ENCODE results near the gene SMIM13.

SMIM13 gene

DNA sequence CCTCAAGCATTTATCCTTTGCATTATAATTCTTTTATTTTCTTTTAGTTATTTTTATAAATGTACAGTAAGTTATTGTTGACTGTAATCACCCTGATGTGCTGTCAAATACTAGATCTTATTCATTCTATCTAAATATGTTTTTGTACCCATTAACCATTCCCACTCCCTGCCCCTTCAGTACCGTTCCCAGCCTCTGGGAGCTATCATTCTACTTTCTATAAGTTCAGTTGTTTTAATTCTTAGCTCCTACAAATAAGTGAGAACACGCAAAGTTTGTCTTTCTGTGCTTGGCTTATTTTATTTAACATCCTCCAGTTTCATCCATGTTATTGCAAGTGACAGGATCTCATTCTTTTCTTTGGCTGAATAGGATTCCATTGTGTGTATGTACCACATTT, 30.3 kb downstream of the SMIM13 start:
- DNase-seq, result no peak

DNA sequence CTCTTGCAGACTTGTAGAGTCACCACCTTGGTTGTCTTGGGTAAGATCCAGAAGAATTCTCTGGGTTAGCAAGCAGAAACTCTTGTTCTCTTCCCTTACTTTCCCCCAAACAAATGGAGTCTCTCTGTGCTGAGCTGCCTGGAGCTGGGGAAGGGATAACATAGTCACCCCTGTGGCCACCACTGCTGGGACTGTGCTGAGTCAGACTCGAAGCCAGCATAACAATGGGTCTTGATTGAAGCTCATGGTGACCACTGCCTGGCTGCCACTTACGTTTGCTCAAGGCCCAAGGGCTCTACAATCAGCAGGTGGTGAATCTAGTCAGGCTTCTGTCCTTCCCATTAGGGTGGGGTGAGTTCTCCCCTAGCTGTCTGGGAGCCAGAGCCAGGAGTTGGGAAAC, 33.2 kb downstream of the SMIM13 start:
- no peak for DNase-seq

DNA sequence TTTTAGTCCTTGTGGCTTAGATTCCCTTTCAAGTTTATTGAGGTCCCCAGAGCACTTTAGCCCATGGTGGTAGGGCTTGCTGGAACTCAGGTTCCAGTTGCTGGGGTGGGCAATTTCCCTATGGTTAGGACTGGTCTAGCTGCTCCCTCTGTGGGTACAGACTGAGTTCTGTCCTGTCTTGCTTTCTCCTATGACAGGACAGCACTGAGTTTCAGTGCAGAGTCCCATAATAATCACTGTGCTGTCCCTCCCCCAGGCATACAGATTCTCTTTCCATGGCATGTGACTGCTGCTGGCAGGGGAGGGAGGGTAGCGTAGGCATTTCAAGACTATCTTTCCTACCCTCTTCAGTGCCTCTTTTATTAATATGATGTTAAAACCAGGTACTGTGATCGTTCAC, 35.0 kb downstream of the SMIM13 start:
- DNase-seq, result no peak

DNA sequence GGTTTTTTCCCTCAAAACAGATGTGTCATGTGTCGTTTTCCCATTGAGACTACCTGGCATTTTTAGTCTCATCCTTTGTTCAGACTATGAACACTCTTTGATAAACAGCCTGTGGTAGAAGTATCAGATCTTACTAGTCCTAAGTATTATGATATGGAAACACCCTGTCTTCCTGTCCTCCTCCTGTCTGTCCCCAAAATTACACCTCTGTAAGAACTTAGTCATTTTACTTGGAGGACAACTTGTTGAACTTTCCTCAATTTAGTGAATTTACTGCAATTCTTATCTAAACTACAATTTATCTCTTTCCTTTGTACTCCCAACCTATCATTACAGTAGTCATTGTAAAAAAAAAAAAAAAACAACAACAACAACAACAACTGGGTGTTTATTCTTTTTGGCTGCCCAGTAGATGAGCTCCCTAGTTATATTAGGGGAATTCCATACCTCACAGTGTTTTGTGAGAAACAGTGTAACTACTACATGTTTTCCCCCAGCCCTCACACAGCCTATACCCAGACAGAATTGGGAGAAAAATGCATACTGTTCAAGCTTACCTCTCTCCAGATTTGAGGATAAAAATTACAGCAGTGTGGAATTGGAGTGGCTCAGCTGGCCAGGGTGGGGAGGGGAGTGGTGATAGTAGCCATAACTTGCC, 36.4 kb downstream of the SMIM13 start:
- no peak for DNase-seq

DNA sequence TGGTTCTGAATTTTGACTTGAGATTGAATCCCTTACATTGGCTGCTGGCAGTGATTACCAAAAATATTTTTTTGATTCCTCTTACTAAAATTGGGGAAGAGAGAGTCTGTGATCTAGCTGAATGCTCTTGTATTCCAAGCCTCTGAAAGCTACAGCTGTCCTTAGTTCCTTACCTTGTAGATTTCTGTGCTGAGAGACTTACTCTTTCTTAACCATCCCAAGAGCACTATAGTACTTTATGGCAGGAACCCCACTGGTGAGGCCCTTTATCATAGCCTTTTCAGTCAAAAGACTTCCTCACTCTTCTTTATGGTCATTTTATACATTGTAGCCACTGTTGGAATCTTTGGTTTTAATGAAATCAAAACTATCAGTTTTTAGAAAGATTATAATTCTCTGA, 37.0 kb downstream of the SMIM13 start:
- DNase-seq, result no peak

DNA sequence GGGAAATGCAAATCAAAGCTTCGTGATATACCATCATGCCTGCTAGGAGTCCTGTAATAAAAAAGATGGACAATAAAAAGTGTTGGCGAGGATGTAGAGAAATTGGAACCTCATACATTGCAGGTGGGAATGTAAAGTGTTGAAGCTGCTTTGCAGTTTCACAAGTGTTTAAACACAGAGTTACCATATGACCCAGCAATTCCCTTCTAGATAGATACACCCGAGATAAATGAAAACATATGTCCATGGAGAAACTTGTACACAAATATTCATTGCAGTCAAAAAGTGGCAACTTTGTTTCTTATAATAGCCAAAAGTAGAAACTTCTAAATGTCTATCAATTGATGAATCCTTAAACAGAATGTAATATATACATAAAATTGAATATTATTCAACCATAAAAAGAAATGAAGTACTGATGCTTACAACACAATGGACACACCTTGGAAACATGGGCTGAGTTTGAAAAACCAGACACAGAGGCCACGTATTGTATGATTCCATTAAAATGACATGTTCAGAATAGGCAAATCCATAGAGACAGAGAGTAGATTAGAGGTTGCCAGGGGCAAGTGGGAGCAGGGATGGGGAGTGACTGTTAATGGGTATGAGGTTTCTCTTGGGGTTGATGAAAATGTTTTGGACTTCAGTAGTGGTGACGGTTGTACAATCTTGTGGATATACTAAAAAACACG, 38.7 kb downstream of the SMIM13 start:
- DNase-seq, result no peak

DNA sequence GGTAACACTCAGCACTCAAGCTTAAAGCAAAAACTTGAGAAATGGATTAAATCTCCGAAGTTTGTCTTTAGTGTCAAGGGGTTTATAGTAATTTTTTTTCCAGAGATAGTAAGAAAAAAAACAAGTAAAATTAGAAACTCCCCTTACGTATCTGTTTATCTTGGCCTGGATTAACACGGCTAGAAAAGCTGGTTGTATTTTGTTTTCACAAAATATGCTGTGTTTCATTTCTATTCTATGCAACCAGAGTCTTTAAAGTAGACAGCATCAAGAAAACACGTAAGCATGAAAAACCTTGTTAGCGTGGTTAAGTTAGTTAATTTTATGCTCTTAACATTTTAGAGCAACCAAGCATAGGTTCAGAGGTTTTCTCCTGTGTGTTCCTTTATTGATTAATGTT, 39.6 kb downstream of the SMIM13 start:
- no peak for DNase-seq

DNA sequence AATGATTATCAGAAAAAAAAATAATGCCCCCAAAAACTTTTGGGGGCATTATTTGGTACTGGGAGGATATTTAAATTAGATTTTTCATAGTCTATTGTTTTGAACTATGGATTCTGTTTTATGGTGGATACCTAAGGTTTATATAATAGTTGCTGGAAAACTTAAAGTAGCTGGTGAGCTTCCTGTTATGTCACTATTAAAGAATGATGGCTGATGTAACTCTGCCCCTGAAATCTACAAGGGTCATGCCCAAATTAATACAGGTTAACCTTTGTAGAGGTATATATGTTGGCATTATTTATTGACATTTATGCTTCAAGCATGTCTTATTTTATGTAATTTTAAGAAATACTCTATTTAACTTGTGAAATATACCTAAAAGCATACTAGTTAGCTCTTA, 43.2 kb downstream of the SMIM13 start:
- DNase-seq, result no peak

DNA sequence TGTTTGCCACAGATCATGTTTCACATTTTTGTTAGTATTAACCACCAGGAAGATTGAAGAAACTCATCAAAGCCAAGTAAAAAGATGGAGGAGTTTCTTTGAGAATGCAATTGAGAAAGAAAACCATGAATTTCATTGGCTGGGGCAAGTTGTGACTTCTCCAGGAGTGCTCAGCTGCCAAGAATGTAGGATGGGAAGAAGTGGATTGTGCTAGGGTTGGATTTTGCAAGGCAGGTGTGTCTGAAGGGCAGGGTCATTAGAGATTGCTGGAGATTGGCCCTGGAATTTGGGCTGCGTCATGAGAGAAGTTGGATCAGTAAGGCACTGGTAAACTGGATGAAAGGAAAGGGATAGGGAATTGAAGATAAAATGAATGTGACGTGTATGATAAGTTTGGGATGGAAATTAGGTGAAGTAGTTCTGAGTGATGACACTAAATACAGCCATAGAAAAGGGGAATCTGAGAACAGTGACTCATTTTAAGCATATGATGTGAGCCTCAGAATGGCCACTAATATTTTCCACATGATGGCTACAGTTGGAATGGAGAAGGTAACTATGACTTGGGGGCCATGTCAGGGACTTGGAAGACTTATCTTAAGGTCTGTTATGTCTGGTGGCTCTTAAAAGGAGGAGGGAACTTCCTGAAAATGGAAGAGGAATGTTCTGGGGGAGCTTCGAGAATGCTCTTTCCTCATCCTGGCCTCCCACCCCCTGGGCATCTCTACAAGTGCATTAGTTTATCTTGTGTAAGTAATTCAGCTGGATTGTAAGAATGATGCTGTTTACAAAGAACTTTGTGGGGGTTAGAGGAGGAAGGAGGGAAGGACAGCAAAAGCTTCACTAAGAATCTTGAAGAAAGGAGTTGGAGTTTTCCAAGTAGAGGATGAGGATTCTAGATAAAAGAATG, 45.7 kb downstream of the SMIM13 start:
- DNase-seq, result no peak

DNA sequence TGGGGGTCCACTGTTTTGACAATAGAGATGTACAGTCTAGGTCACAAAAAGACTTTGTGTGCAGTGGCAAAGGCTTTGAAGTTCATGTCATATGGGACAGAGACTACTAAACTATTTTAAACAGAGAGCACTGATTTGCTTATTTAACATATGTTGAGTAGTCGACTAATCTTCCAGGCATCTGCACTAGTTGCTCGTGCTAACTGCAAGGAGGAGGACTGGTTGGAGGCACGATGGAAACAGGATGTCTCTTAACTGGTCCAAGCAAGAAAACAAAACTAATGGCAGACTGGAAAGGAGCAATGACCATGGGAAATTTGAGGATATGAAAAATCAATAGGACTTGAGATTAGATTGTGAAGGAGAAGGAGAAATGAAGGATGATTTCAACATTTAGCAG, 46.4 kb downstream of the SMIM13 start:
- no peak for DNase-seq

DNA sequence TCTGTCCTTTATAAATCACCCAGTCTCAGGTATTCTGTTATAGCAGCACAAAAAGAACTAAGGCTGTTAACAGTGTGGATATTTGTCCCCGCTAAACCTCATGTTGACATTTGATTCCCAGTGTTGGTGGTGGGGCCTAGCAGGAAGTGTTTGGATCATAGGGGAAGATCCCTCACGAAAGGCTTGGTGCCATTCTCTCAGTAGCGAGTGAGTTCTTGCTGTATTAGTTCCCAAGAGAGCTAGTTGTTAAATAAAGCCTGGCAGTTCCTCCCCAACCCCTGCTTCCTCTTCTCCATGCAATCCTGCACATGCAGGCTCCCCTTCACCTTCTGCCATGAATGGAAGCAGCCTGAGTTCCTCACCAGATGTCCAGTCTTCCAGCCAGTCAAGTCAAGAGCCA, 47.7 kb downstream of the SMIM13 start:
- DNase-seq, result no peak

DNA sequence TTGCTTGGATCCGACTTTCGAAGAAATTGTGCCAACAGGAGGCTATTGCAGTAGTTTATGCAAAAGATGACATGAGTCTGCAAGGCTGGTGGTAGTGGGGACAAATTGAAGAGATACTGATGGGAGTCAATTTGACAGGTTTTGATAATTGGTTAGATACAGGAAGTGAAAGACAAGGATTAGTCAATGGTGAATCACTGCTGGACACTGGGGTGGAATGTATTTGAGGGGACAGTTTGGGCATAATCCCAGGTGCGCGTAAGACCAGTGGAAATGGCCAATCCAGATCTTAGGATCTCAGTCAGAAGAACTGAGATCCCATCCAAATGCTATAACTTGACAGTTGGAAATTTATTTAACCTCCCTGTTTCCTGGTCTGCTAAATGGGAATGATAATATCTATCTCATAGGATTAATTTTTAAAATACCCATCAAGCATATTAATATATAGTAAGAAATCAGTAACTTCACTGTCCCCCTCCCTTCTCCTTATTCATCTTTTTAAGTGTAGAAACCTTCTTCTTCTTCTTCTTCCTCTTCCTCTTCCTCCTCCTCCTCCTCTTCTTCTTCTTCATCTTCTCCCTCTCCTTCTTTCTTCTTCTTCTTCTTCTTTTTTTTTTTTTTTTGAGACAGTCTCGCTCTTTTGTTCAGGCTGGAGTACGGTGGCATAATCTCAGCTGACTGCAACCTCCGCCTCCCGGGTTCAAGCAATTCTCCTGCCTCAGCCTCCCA, 48.8 kb downstream of the SMIM13 start:
- DNase-seq, result no peak

DNA sequence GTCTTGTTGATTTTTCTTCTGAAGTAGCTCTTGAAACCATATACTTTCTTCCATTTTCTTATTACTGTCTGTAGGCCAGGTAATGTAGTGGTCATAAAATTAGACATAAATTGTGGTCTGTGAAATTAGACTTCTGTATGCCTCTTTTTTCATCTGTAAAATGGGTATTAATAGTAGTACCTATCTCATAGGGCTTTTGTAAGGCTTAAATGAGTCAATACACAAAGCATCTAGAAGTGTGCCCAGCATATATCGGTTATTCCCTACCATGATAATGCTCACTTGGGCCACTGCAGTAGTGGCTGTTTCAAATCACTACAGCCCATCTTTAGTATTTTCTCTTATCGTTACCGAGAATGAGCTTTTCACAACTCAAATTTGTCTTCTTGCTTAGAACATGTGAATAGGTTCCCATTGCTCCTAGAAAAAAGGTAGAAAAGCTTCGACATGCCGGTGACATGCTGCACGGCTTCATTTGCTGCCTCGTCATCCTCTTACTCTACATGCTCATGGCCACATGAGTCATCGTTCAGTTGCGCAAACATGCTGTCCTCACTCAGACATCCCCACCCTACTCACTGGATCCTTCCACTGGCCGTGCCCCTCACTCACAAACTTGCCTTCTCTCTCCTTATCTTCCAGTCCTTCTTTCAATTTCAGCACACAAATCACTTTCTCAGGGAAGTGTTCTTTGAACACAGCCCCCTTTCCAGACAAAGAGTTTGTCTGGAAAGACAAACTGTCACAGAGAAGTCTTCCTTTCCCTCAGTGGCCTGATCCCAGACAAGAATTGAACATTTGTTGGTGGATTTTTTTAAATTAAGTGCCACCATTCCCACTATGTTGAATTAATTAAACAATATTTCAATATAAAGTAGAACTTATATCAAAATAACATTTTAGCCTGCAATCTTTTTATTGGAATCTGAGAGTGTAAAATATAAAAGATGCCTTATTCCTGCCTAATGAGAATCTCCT, 50.0 kb downstream of the SMIM13 start:
- no peak for DNase-seq

DNA sequence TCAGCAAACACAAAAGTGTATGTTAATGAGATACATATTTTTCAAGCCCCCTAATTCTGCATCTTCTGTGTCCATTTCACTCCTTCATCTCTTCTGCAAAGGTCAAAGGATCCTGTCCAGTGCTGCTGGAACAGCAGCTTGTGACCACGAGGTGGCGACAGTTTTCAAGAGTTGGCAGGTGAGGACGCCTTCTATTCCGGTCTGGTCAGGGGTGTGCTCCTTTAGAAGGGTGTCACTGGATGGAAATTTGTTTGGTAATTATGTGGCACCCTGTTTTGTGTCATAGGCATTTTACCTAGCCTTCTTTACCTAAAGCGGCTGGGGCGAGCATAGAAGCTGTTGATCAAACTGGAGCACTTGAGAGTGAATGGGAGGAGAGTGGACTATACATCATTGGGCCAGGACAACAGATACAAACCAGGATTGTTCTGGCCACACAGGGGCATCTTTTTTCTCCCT, 50.8 kb downstream of the SMIM13 start:
- DNase-seq, result peak in 1 of 2 experiments; percentile 7

DNA sequence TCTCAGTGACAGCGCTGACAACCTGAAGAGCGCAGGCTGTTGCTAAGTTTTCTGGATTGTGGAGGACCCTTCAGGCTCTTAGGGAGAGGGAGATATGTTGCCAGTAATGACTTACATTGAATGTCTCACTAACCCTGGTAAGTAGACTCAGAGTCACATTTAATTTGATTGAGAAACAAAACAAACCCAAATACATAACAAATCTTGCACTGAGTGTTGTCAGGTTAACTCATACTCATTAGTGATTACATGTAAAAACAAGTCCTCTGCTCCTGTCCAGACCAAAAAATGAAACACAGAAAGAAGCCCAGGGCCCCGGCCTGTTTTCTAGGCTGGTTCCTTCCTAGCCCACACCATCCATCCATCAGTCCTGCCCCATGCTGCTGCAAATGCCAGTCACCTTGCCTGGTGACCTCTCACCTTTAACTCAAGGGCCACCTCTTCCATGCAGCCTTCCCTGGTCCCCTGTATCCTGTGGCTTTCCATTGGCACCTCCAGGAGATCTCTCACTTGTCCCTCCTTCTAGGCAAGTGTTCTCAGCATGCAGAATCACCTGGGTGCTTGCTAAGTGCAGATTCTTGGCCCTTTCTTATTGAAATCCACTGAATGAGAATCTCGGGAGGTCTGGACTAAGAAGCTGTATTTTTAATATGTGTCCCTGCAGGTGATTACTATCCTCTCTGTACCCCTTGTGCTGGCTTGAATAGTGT, 52.6 kb downstream of the SMIM13 start:
- DNase-seq, result no peak

DNA sequence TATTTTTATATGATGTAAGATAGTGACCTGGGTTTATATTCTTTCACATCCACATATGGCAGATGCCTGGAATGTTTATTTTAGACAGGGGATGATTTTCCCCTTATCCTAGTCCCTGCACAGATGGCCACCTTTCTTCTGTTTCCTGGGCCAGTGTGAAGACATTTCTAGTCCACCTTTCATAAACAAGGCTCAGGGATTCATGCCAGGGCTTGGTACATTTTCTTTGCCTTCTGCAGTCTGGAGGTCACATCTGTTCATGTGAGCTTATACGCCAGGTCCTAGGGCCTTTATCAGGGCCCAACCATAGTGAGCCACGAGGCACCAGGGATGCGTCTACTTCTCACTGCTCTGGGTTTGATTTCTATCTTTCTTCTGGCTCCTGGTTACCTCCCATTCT, 55.9 kb downstream of the SMIM13 start:
- DNase-seq, result no peak

DNA sequence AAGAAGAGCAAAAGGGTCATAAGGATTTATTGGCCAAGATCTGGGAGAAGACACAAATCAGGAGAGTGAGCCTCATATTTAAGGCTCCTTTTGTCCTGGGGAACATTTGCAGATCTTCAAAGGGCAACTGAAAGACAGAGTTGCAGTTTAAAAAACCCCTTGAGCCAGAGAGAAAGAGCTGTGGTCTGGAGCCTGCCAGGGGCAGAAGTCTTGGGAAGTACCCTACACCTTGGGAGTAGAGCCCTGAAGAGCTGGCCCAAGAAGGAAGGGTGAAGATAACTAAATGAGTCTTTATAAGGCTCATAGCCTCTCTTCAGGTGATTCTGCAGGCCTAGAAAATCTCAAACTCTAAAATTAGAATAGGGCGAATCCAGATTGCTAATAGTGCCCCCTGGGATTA, 57.9 kb downstream of the SMIM13 start:
- no peak for DNase-seq

DNA sequence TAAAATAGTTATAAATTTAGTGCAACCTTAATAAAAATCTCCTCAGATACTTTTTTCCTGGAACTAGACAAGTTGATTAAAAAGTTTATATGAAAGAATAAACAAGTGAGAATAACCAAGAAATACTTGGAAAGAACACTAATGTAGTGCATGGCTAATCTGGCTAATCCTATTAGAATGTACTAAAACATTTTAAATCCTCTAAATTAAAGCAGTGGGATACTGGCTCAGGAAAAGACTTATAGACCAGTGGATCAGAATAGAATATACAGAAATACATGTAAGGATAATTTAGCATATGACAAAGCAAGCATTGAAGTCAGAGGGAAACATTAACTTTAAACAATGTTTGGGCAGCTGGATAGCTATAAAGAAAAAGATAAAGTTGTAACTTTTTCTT, 58.9 kb downstream of the SMIM13 start:
- no peak for DNase-seq

DNA sequence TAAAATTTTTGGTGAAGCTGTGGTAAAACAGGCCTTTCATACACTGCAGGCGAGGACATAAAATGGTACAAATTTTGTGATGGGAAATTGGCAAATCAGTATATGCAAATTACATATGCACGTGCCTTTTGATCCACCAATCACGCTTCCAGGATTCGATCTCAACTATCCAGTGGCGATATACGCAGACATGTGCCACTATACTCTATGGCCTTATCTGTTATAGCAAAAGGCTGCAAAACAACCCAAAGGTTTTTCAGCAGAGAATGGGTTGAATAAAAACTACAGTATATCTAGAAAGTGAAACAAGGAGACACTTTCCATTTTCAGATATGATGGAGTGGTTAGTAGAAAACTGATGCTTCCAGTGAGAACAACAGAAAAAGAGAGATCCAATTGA, 59.8 kb downstream of the SMIM13 start:
- DNase-seq, result no peak

DNA sequence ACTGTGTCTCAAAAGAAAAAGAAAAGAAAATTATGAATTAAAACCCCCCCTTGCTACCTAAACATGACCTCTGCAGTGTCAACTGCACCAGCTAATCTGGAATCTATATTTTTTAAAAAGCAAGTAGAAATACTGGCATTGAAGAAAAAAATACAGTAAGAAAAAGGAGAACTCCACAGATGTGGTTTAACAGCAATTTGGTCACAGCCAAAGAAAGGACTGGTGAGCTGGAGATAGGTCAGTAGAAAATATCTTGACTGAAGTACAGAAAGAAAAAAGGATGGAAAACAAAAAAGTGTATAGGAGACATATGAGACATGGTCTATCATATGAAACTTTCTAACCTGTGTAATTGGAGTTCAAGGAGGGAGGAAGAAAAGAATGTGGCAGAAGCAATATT, 62.0 kb downstream of the SMIM13 start:
- no peak for DNase-seq

DNA sequence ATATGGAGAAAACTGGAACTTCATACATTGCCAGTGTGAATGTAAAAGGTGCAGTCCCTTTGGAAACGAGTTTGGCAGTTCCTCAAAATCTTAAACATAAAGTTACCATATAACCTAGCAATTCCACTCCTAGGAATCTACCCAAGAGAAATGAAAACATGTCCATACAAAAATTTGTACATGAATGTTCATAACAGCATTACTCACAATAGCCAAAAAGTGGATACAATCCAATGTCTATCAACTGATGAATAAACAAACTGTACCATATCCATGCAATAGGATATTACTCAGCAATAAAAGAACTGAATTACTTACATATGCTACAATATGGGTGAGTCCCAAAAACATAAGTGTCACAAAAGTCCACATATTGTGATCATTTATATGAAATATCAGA, 66.6 kb downstream of the SMIM13 start:
- DNase-seq, result no peak
